ENCODE results near the gene DDX50.

DNA sequence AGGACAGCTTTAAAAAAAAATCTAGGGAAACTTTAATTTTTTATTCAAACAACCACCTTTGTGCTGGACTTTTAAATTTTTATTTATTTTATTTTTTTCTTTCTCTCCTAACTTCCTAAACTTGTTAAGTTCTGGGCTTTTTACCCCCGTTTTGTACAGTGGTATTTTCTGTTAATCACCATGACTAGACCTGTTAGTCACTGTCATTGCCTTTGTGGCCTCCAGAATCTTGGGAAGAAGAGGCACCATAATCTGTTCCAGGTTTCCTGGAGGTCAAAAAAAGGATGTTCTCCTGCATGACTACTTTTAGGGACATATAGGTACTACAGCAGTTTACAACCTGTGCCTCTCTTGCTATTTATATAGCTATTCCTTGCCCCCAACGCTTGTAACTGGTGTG, 31.1 kb upstream of the DDX50 start:
- TF ChIP-seq POLR2A (IDR thresholded peaks at IDR 0.05): no peak
- TF ChIP-seq, protein P1, sequence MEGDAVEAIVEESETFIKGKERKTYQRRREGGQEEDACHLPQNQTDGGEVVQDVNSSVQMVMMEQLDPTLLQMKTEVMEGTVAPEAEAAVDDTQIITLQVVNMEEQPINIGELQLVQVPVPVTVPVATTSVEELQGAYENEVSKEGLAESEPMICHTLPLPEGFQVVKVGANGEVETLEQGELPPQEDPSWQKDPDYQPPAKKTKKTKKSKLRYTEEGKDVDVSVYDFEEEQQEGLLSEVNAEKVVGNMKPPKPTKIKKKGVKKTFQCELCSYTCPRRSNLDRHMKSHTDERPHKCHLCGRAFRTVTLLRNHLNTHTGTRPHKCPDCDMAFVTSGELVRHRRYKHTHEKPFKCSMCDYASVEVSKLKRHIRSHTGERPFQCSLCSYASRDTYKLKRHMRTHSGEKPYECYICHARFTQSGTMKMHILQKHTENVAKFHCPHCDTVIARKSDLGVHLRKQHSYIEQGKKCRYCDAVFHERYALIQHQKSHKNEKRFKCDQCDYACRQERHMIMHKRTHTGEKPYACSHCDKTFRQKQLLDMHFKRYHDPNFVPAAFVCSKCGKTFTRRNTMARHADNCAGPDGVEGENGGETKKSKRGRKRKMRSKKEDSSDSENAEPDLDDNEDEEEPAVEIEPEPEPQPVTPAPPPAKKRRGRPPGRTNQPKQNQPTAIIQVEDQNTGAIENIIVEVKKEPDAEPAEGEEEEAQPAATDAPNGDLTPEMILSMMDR (IDR thresholded peaks at IDR 0.05): no peak
